ENCODE results near the gene DZIP1.
"Not testable (repeated sequence)": the region's sequence is repeated elsewhere in the genome, so short reads cannot be mapped to it uniquely, and the experiment has no call there.

The DZIP1 gene

GRCh38 chr13:95570016-95570415 is 74.5 kb downstream of the DZIP1 start:
- H3K9me3 ChIP-seq (ENCODE audit: control insufficient read depth, low read length): no peaks in the 10 kb centered on the region
- no peaks in the 10 kb centered on the region for H3K4me1 ChIP-seq (ENCODE audit: control insufficient read depth, insufficient read depth, low read length, poor library complexity, severe bottlenecking)
- H3K36me3 ChIP-seq (ENCODE audit: control insufficient read depth, insufficient read depth, low read length): no peaks in the 10 kb centered on the region
- H3K27ac ChIP-seq (ENCODE audit: low read depth, low read length, severe bottlenecking): no peak overlapping the region
- no peak overlapping the region for H3K4me3 ChIP-seq (ENCODE audit: extremely low read depth, insufficient read depth, low read length, poor library complexity, severe bottlenecking)
- WGBS, 2 experiments (ENCODE audit: insufficient coverage in 2 of 2): 100% methylated on average over 1 of the region's 5 CpGs

GRCh38 chr13:95568131-95568530 is 76.4 kb downstream of the DZIP1 start:
- Histone ChIP-seq H3K36me3 (ENCODE audit: control insufficient read depth, insufficient read depth, low read length) (no peaks in the 10 kb centered on the region), H3K4me1 (ENCODE audit: control insufficient read depth, insufficient read depth, low read length, poor library complexity, severe bottlenecking) (no peaks in the 10 kb centered on the region), H3K27ac (ENCODE audit: low read depth, low read length, severe bottlenecking) (no peak overlapping the region), H3K4me3 (ENCODE audit: extremely low read depth, insufficient read depth, low read length, poor library complexity, severe bottlenecking) (no peak overlapping the region), H3K9me3 (ENCODE audit: control insufficient read depth, low read length) (no peaks in the 10 kb centered on the region)
- 75% methylated on average over 2 of the region's 2 CpGs; no CpG with 5 or more reads in 1 of the 2 experiments for WGBS, 2 experiments (ENCODE audit: insufficient coverage in 2 of 2)

GRCh38 chr13:95565758-95566157 is 78.7 kb downstream of the DZIP1 start:
- not testable (repeated sequence) for H3K9me3 ChIP-seq (ENCODE audit: control insufficient read depth, low read length); H3K4me1 ChIP-seq (ENCODE audit: control insufficient read depth, insufficient read depth, low read length, poor library complexity, severe bottlenecking); H3K36me3 ChIP-seq (ENCODE audit: control insufficient read depth, insufficient read depth, low read length); H3K4me3 ChIP-seq (ENCODE audit: extremely low read depth, insufficient read depth, low read length, poor library complexity, severe bottlenecking); H3K27ac ChIP-seq (ENCODE audit: low read depth, low read length, severe bottlenecking)
- no CpG with 5 or more reads among the region's 1 CpG for WGBS, 2 experiments (ENCODE audit: insufficient coverage in 2 of 2)

- WGBS, 2 experiments (ENCODE audit: insufficient coverage in 2 of 2): 72 to 94% methylated on average over 2 to 5 of the region's 5 CpGs
- no peaks in the 10 kb centered on the region for H3K36me3 ChIP-seq (ENCODE audit: control insufficient read depth, insufficient read depth, low read length)
- H3K4me1 ChIP-seq (ENCODE audit: control insufficient read depth, insufficient read depth, low read length, poor library complexity, severe bottlenecking): no peaks in the 10 kb centered on the region
- H3K4me3 ChIP-seq (ENCODE audit: extremely low read depth, insufficient read depth, low read length, poor library complexity, severe bottlenecking): no peak overlapping the region
- no peaks in the 10 kb centered on the region for H3K9me3 ChIP-seq (ENCODE audit: control insufficient read depth, low read length)
- no peak overlapping the region for H3K27ac ChIP-seq (ENCODE audit: low read depth, low read length, severe bottlenecking)
Measured at GRCh38 chr13:95564733-95565291, 79.7 kb downstream of the DZIP1 start.

GRCh38 chr13:95564091-95564490 is 80.4 kb downstream of the DZIP1 start:
- no CpG with 5 or more reads among the region's 3 CpGs for WGBS, 2 experiments (ENCODE audit: insufficient coverage in 2 of 2)
- no peaks in the 10 kb centered on the region for H3K9me3 ChIP-seq (ENCODE audit: control insufficient read depth, low read length)
- H3K27ac ChIP-seq (ENCODE audit: low read depth, low read length, severe bottlenecking): no peak overlapping the region
- H3K4me3 ChIP-seq (ENCODE audit: extremely low read depth, insufficient read depth, low read length, poor library complexity, severe bottlenecking): no peak overlapping the region
- H3K36me3 ChIP-seq (ENCODE audit: control insufficient read depth, insufficient read depth, low read length): no peaks in the 10 kb centered on the region
- no peaks in the 10 kb centered on the region for H3K4me1 ChIP-seq (ENCODE audit: control insufficient read depth, insufficient read depth, low read length, poor library complexity, severe bottlenecking)

- Histone ChIP-seq H3K4me1 (ENCODE audit: control insufficient read depth, insufficient read depth, low read length, poor library complexity, severe bottlenecking) (no peaks in the 10 kb centered on the region), H3K9me3 (ENCODE audit: control insufficient read depth, low read length) (no peaks in the 10 kb centered on the region), H3K36me3 (ENCODE audit: control insufficient read depth, insufficient read depth, low read length) (no peaks in the 10 kb centered on the region), H3K4me3 (ENCODE audit: extremely low read depth, insufficient read depth, low read length, poor library complexity, severe bottlenecking) (no peak overlapping the region), H3K27ac (ENCODE audit: low read depth, low read length, severe bottlenecking) (no peak overlapping the region)
- 93 to 98% methylated on average over 4 to 5 of the region's 6 CpGs for WGBS, 2 experiments (ENCODE audit: insufficient coverage in 2 of 2)
Measured at GRCh38 chr13:95560387-95560786, 84.1 kb downstream of the DZIP1 start.

- 83 to 100% methylated on average over 1 to 3 of the region's 6 CpGs for WGBS, 2 experiments (ENCODE audit: insufficient coverage in 2 of 2)
- H3K9me3 ChIP-seq (ENCODE audit: control insufficient read depth, low read length): no peaks in the 10 kb centered on the region
- no peaks in the 10 kb centered on the region for H3K36me3 ChIP-seq (ENCODE audit: control insufficient read depth, insufficient read depth, low read length)
- H3K4me3 ChIP-seq (ENCODE audit: extremely low read depth, insufficient read depth, low read length, poor library complexity, severe bottlenecking): no peak overlapping the region
- no peak overlapping the region for H3K27ac ChIP-seq (ENCODE audit: low read depth, low read length, severe bottlenecking)
- no peaks in the 10 kb centered on the region for H3K4me1 ChIP-seq (ENCODE audit: control insufficient read depth, insufficient read depth, low read length, poor library complexity, severe bottlenecking)
Measured at GRCh38 chr13:95559100-95559499, 85.4 kb downstream of the DZIP1 start.

GRCh38 chr13:95557013-95557412 is 87.5 kb downstream of the DZIP1 start:
- Histone ChIP-seq H3K27ac (ENCODE audit: low read depth, low read length, severe bottlenecking) (no peak overlapping the region), H3K4me1 (ENCODE audit: control insufficient read depth, insufficient read depth, low read length, poor library complexity, severe bottlenecking) (no peaks in the 10 kb centered on the region), H3K36me3 (ENCODE audit: control insufficient read depth, insufficient read depth, low read length) (no peaks in the 10 kb centered on the region), H3K4me3 (ENCODE audit: extremely low read depth, insufficient read depth, low read length, poor library complexity, severe bottlenecking) (no peak overlapping the region), H3K9me3 (ENCODE audit: control insufficient read depth, low read length) (no peaks in the 10 kb centered on the region)

GRCh38 chr13:95553581-95554385 is 90.7 kb downstream of the DZIP1 start:
- Histone ChIP-seq H3K4me3 (ENCODE audit: extremely low read depth, insufficient read depth, low read length, poor library complexity, severe bottlenecking) (peak overlapping the region; percentile 43), H3K27ac (ENCODE audit: low read depth, low read length, severe bottlenecking) (no peak overlapping the region), H3K4me1 (ENCODE audit: control insufficient read depth, insufficient read depth, low read length, poor library complexity, severe bottlenecking) (peaks cover under 1% of the 10 kb centered on the region), H3K9me3 (ENCODE audit: control insufficient read depth, low read length) (no peaks in the 10 kb centered on the region), H3K36me3 (ENCODE audit: control insufficient read depth, insufficient read depth, low read length) (no peaks in the 10 kb centered on the region)
- 40 to 46% methylated on average over 23 to 25 of the region's 29 CpGs for WGBS, 2 experiments (ENCODE audit: insufficient coverage in 2 of 2)

- WGBS, 2 experiments (ENCODE audit: insufficient coverage in 2 of 2): 1 to 3% methylated on average over 37 to 38 of the region's 70 CpGs
- no peaks in the 10 kb centered on the region for H3K36me3 ChIP-seq (ENCODE audit: control insufficient read depth, insufficient read depth, low read length)
- H3K4me3 ChIP-seq (ENCODE audit: extremely low read depth, insufficient read depth, low read length, poor library complexity, severe bottlenecking): peak within 1 kb of the TSS; percentile 43
Measured at GRCh38 chr13:95552539-95553441, 91.7 kb downstream of the DZIP1 start, which contains the start of gene CLDN10. CLDN10 (plus strand) TSS chr13:95552720; CDS start chr13:95552754, 34 bp downstream.

More at GRCh38 chr13:95552539-95553441, 91.7 kb downstream of the DZIP1 start, which contains the start of gene CLDN10:
- Histone ChIP-seq H3K9me3 (ENCODE audit: control insufficient read depth, low read length) (no peaks in the 10 kb centered on the region), H3K4me1 (ENCODE audit: control insufficient read depth, insufficient read depth, low read length, poor library complexity, severe bottlenecking) (peaks cover 9% of the 10 kb centered on the region), H3K27ac (ENCODE audit: low read depth, low read length, severe bottlenecking) (no peak within 1 kb of the TSS)

Data from mesodermal cell (in vitro differentiated cells).